Stimulated activated CD8-positive, alpha-beta memory T cell treated with anti-CD3 and anti-CD28 coated beads, Interleukin-15, amount 100 ng/mL, for 24 hours (primary cell): Measurements from ENCODE around the gene CACNA2D2.

Experiments used
- DNase-seq: peaks from one replicate; pipeline ENCODE4 v3.0.0-alpha.2; 2020; ENCODE audit warnings: low read depth

CACNA2D2 gene

GRCh38 chr3:50393061-50393460, 110.4 kb downstream of the CACNA2D2 start:
- DNase-seq: no peak

GRCh38 chr3:50392101-50392715, 111.2 kb downstream of the CACNA2D2 start:
- no peak for DNase-seq

GRCh38 chr3:50390508-50391224, 112.8 kb downstream of the CACNA2D2 start:
- no peak for DNase-seq

GRCh38 chr3:50389414-50389767, 114.0 kb downstream of the CACNA2D2 start:
- DNase-seq: no peak

- DNase-seq: no peak
Measured at GRCh38 chr3:50388720-50389413, 114.6 kb downstream of the CACNA2D2 start.

- DNase-seq: no peak
Measured at GRCh38 chr3:50388016-50388719, 115.3 kb downstream of the CACNA2D2 start.

GRCh38 chr3:50385754-50386153, 117.7 kb downstream of the CACNA2D2 start:
- DNase-seq: no peak

- no peak for DNase-seq
Measured at GRCh38 chr3:50383750-50384149, 119.7 kb downstream of the CACNA2D2 start.

GRCh38 chr3:50382722-50383121, 120.7 kb downstream of the CACNA2D2 start:
- no peak for DNase-seq

GRCh38 chr3:50381383-50381782, 122.1 kb downstream of the CACNA2D2 start:
- DNase-seq: no peak

- DNase-seq: no peak
Measured at GRCh38 chr3:50380405-50381085, 122.9 kb downstream of the CACNA2D2 start.

- no peak for DNase-seq
Measured at GRCh38 chr3:50378757-50379156, 124.7 kb downstream of the CACNA2D2 start.

GRCh38 chr3:50378024-50378423, 125.4 kb downstream of the CACNA2D2 start:
- DNase-seq: no peak

GRCh38 chr3:50375258-50375931, 128.0 kb downstream of the CACNA2D2 start:
- no peak for DNase-seq

- DNase-seq: no peak
Measured at GRCh38 chr3:50374363-50375257, 128.8 kb downstream of the CACNA2D2 start.

GRCh38 chr3:50373146-50374051, 130.0 kb downstream of the CACNA2D2 start:
- DNase-seq: no peak

GRCh38 chr3:50372349-50372748, 131.1 kb downstream of the CACNA2D2 start:
- no peak for DNase-seq

- DNase-seq: no peak
Measured at GRCh38 chr3:50371133-50371685, 132.2 kb downstream of the CACNA2D2 start.

- DNase-seq: no peak
Measured at GRCh38 chr3:50370594-50370993, 132.8 kb downstream of the CACNA2D2 start.
